Inflammatory macrophage treated with lipopolysaccharide for 1 hour (primary cell): ENCODE results near the gene CCDC127.
"Not testable (repeated sequence)": the region's sequence is repeated elsewhere in the genome, so short reads cannot be mapped to it uniquely, and the experiment has no call there.

Experiments
- DNase-seq, 2 donors: peaks; one replicate each; pipeline ENCODE4 v3.0.0-alpha.2; 2020 to 2022

Gene CCDC127, protein sequence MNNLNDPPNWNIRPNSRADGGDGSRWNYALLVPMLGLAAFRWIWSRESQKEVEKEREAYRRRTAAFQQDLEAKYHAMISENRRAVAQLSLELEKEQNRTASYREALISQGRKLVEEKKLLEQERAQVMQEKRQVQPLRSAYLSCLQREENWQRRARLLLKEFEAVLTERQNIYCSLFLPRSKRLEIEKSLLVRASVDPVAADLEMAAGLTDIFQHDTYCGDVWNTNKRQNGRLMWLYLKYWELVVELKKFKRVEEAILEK

DNA sequence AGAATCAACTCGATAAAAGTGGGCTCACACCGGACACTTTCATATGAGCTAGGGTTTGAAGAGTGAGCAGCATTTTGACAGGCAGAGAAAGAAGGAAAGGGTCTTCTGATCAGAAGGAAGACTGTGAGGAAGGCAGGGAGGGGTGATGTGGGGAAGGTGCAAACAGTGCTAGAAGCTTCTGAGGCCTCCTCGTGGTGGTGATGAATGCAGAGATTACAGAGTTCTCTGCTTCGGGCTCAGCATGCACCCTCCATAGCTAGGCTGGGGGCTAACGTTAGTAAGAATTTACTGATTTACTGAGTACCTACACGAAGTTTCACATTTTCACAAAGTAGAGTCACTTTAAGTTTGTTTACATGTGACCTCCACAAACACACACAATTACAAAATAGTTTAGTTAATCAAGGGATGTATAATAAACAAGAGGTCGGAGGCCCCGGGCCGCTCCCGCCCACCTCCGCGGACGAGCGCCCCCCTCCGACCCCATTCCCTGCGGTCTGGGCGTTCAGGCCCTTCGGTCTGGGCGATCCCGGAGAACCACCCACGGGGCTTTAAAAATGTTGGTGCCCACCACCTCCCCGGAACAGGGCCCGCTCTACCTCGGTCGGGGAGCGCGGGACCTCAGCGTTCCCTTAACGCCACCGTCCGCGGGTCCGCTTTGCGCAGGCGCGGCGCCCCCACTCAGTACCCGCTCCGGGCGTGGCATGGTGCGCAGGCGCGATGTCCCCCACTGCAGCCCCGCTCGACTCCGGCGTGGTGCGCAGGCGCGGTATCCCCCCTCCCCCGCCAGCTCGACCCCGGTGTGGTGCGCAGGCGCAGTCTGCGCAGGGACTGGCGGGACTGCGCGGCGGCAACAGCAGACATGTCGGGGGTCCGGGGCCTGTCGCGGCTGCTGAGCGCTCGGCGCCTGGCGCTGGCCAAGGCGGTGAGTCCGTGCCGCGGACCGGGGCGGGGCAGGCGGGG is at the start of gene CCDC127, which contains the start of gene SDHA:
Gene CCDC127, minus strand, starts transcription at position 660 of the 963 bp plus-strand sequence. CDS start 1,304 bp downstream, outside the sequence.
Gene SDHA, plus strand, starts transcription at position 827 of the 963 bp plus-strand sequence. Its CDS starts 36 bp downstream, at position 863.
- peak; percentile 87 to 98 for DNase-seq

DNA sequence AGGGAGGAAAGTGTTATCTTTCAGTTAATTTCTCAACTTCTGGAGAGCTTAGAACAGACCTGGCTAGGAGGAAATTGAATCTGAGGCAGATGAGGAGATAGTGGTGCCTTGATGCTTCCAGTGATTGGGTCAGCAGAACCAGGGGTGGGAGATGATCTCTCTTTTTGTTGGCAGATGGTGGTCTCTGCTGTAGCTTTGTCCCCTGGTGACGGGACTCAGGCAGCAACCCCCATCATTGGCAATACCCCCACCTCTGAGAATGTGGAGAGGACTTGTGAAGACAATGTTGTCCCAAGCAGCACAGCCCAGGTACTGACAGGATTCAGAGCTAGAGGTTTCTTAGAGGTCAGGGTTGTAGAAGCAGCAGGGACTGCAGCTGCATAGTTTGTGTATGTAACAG is 49.8 kb upstream of the CCDC127 start:
- DNase-seq: no peak

DNA sequence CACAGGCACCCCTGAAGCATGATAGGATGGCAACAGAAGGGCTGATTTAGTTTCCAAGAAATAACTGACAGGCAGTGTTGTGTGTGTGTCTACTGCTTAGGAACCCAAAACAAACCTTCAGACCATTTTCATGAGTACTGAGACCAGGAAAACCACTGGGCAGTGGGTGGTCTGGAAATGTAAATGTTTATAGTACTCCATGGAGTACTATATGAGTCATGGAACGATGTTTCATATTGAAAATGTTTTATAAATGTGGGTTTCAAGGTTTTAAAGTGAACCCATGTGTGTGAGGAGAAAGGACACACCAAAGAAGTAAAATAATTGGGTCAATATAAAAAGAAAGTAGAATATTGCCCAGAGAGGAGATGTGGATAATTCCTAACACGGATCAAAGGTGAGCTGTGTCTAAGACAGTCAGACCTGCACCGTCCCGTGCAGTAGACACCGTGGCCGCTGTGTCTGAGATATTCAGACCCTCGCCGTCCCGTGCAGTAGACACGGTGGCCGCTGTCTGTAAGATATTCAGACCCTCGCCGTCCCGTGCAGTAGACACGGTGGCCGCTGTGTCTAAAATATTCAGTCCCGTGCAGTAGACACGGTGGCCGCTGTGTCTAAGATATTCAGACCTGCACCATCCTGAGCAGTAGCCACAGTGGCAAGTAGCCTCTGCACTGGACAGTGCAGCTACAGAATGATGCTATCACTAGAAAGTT is 48.5 kb upstream of the CCDC127 start:
- not testable (repeated sequence) for DNase-seq

DNA sequence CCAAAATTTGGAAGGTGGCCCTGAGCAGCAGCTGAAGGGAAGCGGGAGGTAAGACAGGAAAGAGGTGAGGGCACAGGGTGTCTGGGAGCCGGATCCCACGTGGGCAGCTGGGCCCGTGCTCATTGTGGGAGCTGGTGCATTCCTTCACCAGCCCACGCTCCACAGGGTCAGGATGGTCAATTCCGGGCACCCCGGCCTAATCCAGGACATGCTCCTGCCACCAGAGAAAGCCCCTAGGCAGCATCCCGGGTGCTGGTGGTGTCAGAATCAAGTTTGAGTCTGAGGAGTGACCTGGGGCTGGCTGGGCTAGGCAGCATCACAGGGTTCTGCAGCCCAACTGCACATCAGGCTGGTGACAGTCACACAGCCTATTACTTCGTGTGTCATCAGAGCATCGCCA is 46.4 kb upstream of the CCDC127 start:
- DNase-seq: no peak

DNA sequence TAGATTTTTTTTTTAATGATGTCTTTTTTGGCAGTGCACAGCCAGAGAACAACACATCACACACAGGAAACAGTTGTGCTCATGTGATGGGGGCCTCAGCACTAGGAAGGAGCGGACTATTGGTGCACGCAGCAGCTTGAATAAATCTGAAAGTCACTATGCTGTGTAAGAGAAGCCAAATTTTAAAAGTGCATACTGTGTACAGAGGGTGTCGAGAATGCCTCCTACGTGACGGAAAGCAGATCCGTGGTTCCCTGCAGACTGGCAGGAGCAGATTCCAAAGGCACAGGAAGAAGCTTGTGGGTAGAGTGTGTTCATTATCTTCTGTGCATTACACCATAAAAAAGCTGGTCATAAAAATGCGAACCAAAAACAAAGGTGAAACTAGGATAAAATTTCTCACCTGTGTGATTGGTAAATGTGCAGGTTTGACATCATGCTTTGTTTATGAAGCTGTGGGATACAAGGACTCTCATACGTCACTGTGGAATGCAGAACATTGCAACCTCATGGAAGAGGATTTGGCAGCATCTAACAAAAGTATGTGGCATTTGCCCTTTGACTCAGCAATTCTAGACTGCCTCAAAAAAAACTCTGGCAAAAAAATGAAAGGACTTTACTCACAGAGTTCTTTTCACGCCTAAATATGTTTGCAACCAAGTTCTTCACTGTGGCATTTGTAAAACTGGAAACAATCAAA is 45.5 kb upstream of the CCDC127 start:
- not testable (repeated sequence) for DNase-seq

DNA sequence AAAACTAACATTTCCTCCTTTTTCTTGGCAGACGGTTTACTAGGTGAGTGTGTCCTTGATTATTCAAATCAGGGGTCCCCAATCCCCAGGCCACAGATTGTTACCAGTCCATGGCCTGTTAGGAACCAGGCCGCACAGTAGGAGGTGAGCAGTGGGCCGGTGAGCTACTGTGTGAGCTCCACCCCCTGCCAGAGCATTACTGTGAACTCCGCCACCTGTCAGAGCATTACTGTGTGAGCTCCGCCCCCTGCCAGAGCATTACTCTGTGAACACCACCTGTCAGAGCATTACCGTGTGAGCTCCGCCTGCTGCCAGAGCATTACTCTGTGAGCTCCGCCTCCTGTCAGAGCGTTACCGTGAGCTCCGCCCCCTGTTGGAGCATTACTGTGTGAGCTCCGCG is 39.2 kb upstream of the CCDC127 start:
- DNase-seq: no peak

DNA sequence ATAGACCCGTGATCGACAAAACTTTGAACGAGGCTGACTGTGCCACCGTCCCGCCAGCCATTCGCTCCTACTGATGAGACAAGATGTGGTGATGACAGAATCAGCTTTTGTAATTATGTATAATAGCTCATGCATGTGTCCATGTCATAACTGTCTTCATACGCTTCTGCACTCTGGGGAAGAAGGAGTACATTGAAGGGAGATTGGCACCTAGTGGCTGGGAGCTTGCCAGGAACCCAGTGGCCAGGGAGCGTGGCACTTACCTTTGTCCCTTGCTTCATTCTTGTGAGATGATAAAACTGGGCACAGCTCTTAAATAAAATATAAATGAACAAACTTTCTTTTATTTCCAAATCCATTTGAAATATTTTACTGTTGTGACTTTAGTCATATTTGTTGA is 38.4 kb upstream of the CCDC127 start:
- DNase-seq: not testable (repeated sequence)

DNA sequence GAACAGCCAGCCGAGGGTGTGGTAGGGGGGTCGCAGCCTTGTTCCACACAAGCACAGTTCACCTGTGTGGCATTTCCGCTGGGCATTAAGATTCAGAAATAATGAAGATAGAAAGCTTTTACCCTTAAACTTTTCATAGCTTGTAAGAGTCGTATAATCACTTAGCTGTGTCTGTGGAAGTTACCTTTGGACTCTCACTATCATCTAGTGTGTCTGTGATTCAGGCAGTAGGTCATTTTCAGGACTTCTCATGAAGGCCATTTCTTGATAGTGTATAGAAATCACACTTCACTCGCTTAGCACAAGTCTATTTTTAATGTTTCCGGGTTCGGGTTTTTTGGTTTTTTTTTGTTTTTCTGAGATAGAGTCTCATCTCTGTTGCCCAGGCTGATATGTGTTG is 37.2 kb upstream of the CCDC127 start:
- DNase-seq: not testable (repeated sequence)

DNA sequence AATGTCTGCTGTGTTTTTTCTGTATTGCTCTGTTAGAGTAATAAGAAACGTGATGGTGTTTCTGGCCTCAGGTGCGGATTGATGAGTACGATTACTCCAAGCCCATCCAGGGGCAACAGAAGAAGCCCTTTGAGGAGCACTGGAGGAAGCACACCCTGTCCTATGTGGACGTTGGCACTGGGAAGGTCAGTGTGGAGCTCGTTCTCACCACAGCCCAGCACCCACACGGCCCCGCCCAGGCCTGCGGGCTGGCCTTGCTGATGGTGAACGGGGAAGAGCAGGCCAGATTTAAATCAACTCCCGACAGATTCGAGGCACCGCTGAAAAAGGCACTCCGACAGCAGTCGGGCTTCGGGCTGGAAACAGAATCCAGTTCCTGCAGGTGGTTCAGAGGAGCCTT is 36.4 kb upstream of the CCDC127 start:
- not testable (repeated sequence) for DNase-seq

DNA sequence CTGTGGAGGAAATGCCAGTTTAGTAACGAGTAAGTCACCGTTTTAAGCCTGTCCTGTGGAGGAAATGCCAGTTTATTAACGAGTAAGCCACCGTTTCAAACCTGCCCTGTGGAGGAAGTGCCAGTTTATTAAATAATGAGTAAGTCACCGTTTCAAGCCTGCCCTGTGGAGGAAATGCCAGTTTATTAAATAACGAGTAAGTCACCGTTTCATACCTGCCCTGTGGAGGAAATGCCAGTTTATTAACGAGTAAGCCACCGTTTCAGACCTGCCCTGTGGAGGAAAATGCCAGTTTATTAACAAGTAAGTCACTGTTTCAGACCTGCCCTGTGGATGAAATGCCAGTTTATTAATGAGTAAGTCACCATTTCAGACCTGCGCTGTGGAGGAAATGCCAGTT is 34.6 kb upstream of the CCDC127 start:
- no peak for DNase-seq

DNA sequence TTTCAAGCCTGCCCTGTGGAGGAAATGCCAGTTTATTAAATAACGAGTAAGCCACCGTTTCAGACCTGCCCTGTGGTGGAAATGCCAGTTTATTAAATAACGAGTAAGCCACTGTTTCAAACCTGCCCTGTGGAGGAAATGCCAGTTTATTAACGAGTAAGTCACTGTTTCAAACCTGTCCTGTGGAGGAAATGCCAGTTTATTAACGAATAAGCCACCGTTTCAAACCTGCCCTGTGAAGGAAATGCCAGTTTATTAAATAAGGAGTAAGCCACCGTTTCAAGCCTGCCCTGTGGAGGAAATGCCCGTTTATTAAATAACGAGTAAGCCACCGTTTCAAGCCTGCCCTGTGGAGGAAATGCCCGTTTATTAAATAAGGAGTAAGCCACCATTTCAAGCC is 34.0 kb upstream of the CCDC127 start:
- not testable (repeated sequence) for DNase-seq

DNA sequence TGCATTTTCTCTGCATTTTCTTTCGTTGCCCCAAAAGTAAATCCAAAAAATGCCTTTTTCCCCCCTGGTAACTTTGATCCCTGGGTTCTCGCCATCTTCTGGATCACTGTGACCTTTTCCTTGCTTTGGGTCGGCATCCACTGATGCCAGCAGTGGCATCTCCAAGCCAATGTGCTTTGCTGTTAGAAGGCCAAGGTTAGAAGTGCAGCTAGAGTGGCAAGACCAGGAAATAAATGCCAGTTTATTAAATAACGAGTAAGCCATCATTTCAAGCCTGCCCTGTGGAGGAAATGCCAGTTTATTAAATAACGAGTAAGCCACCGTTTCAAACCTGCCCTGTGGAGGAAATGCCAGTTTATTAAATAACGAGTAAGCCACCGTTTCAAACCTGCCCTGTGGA is 33.6 kb upstream of the CCDC127 start:
- DNase-seq: not testable (repeated sequence)

DNA sequence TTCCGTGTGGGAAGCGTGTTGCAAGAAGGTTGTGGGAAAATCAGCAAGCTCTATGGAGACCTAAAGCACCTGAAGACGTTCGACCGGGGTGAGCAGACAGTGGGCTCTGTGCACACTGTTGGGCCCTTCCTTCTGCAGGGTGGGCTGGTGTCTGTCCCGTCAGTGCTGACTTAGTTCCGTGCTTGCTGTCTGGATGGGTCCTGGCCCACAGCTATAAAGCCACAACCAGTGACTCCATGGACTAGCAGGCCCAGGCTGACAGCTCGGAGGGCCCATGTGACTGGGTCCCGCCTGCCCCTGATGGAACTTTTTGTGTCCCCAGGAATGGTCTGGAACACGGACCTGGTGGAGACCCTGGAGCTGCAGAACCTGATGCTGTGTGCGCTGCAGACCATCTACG is 33.1 kb upstream of the CCDC127 start:
- not testable (repeated sequence) for DNase-seq

DNA sequence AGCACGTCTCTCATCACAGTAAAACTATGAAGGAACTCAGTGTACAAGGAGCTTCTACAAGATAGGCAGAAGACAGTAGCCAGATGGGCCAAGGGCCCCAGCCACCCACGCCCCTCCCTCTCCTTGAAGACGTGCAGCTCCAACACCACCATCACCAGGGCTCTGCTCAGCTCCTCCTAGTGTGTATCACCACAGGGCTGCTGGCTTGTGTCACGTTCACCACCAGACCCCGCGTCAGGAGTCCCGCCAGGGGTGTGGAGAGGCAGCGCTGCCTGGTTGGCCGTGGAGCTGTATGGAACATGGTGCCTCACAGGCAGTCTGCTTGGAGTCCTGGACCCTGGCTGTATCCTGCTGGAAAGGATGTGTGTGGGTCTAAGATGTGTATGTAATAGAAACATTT is 32.4 kb upstream of the CCDC127 start:
- DNase-seq: not testable (repeated sequence)

DNA sequence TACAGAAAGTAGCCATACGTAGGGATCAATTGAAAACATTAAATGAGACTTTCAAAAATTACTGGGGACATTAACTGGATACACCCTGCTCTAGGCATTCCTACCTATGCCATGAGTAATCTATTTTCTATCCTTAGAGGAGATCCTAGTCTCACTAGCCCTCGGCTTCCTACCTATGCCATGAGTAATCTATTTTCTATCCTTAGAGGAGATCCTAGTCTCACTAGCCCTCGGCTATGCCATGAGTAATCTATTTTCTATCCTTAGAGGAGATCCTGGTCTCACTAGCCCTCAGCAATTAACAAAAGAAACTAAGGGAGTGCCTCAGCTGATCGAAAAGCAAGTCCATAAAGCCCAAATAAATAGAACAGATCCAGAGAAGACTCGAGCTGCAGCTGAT is 27.8 kb upstream of the CCDC127 start:
- DNase-seq: not testable (repeated sequence)

DNA sequence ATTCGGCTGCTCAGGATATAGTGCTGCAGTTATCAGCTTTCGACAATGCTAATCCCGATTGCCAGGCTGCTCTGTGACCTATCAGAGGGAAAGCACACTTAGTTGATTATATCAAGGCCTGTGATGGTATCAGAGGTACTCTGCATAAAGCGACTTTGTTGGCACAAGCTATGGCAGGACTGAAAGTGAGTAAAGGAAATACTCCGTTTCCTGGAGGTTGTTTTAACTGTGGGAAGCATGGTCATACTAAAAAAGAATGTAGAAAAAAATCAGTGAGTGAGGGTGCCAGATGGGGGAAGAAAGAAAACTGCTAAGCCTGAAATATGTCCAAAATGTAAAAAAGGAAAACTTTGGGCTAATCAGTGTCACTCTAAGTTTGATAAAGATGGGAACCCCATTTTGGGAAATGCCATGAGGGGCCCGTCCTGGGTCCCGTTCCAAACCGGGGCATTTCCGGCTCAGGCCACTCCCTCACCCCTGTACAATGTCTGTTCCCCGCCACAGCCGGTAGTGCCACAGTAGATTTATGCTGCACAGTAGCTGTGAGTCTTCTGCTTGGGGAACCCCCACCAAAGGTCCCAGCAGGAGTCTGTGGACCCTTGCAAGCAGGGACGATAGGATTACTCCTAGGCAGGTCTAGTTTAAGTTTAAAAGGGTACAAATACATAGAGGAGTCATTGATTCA is 25.9 kb upstream of the CCDC127 start:
- DNase-seq: not testable (repeated sequence)

DNA sequence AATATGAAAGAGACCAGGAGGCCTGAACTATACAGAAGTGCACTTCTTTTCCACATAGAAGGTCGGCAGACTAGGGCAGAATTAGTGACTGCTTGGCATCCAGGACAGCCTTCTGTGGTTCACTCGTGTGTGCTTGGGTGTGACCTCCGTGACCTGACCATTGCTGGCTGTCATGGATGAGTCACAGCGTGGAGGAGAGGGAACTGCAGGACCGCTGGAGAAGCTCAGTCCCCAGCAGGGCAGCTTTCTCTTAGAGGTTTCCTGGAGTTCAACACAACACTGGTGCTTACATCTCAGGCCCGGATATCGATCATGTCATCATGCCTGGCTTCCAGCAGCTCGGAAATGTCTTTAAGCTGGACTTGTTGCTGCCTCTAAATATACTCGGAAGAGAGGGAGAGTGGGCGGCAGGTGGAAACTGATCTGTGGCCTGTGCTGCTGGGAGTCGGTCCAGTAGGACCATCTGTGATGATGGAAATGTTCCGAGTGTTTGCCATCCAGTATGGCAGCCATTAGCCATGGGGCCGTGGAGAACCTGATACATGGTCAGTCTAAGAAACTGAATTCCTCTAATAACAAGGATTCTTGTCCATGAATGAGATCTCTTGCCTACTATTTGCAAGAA is 23.2 kb upstream of the CCDC127 start:
- not testable (repeated sequence) for DNase-seq

DNA sequence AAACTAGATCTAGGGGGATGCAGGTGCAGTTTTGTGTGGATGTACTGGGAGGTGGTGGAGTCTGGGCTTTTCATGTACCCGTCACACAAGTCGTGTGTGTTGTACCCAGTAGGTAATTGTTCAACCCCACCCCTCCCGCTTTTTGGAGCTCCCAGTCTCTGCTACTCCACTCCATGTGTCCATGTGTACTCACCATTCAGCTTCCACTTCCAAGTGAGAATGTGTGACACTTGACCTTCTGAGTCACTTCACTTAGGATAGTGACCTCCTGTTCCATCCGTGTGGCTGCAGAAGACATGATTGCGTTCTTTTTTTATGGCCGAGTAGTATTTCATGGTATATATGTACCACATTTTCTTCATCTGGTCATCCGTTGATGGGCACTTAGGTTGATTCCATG is 22.6 kb upstream of the CCDC127 start:
- DNase-seq: not testable (repeated sequence)

DNA sequence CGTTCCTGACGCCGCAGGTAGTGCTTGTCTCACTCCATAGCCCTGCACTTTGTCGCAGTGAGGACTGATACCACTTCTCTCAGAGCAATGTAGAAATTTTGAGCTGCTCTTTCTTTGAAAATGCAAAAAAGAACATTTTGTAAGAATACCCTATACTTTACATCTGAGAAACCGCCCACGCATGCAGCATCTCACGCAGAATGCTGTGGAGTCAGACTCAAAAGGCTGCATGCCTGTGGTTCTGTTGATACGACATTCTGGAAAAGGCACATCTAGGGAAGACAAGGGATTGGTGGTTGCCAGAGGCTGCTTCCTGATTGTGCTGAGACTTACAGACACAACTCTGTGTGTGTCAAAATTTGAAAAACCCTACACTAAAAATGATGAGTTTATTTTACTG is 20.0 kb upstream of the CCDC127 start:
- DNase-seq: not testable (repeated sequence)

DNA sequence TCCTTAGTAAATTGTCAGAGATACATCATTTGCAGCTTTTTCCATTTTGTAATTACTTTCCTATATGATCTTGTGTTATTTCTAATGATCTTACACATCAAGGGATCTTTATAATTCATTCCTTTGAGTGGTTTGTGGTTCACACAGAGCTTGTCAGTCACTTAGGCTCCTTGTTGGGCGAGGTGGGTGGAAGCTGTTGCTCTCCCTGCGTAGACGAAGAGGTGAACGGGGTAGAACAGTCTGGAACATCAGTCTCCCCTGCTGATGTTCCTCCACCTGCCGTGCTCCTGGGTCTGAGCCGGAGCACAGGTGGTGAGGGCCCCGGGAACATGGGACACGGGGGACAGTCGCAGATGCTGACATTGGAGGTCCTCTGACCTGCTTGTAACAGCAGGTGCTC is 17.6 kb upstream of the CCDC127 start:
- not testable (repeated sequence) for DNase-seq

DNA sequence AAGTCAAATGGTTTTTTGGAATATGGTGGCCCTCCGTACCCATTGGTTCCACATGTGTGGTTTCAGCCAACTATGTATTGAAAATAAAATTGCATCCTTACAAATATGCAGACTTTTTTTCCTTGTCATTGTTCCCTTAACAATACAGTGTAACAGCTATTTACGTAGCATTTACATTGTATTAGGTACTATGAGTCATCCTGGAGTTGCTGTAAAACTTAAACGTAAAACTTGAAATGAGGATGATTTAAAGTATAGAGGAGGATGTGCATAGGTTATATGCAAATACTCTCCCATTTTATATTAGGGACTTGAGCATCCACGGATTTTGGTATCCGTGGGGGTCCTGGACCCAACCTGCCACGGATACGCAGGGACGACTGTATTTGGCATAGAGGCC is 16.5 kb upstream of the CCDC127 start:
- DNase-seq: no peak
